Esophagus (tissue), 2 donors: ENCODE data around the gene CDCP2. TPM values are rescaled to one million over a fixed set of nuclear protein-coding genes. Genes with fewer than 3 reads are reported as not detected.
"Not testable (repeated sequence)": the region's sequence is repeated elsewhere in the genome, so short reads cannot be mapped to it uniquely, and the experiment has no call there.

Source experiments
- H3K27ac ChIP-seq, 2 donors: one replicate each; pipeline ENCODE4 v1.5.1; 2013; ENCODE audit warnings: low read depth in 2 of 2, mild to moderate bottlenecking in 2 of 2, inconsistent platforms in 1 of 2, low read length in 1 of 2, moderate library complexity in 1 of 2
- H3K27me3 ChIP-seq, 2 donors: one replicate each; pipeline ENCODE4 v1.6.1; 2013; ENCODE audit warnings: low read length in 2 of 2, control low read depth in 1 of 2, mild to moderate bottlenecking in 1 of 2; ENCODE audit not compliant: insufficient read depth in 2 of 2, control insufficient read depth in 1 of 2
- H3K36me3 ChIP-seq, 2 donors: one replicate each; pipeline ENCODE4 v1.6.1; 2013; ENCODE audit warnings: low read length in 1 of 2; ENCODE audit not compliant: control insufficient read depth in 2 of 2, insufficient read depth in 2 of 2
- H3K4me1 ChIP-seq, 2 donors: one replicate each; pipeline ENCODE4 v1.6.1; 2013; ENCODE audit warnings: low read length in 1 of 2; ENCODE audit not compliant: control insufficient read depth in 2 of 2, insufficient read depth in 2 of 2
- H3K4me3 ChIP-seq, 2 donors: one replicate each; pipeline ENCODE4 v1.5.1; 2013; ENCODE audit warnings: low read length in 2 of 2, mild to moderate bottlenecking in 2 of 2, low read depth in 1 of 2, moderate library complexity in 1 of 2
- H3K9me3 ChIP-seq, 2 donors: one replicate each; pipeline ENCODE4 v1.6.1; 2013; ENCODE audit warnings: mild to moderate bottlenecking in 2 of 2, low read depth in 1 of 2, low read length in 1 of 2, moderate library complexity in 1 of 2; ENCODE audit not compliant: control insufficient read depth in 2 of 2, insufficient read depth in 1 of 2
- WGBS, 2 donors: extraction: QIAGEN DNeasy Blood & Tissue Kit; methylation state at CpG; one replicate each; pipeline ENCODE4 v1.1.7; 2013; 5-methylcytosine and 5-hydroxymethylcytosine counted together
- polyA plus RNA-seq, 2 donors: library from polyadenylated mRNA; stranded (reverse); fragments of 200-250 nt; gene quantifications; one replicate each; pipeline ENCODE4 v1.2.3, GENCODE V29; 2013
- donor health status: healthy with polysubstance abuse.
- donor health status: Bipolar disorder and iron deficiency.

The CDCP2 gene
- polyA plus RNA-seq, 2 donors, result 0.06 TPM; not detected in 1

DNA sequence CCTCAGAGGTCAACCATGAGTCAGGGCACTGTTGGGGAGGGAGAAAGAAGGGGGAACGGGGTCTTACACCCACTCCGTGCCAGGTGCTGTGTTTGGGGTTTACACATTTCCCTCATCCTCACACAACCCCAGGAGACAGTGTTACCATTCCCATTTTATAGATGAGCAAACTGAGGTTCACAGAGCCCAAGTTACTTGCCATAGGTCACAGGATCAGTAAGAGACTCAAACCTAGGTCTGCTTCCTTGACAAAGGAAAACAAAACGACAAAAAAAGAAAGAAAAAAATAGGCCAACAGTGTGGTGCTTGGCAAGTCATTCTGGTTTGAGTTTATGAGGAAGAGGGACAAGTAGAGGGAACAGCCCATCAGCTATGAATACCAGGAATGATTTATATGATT is 16.3 kb upstream of the CDCP2 start:
- Histone ChIP-seq H3K9me3 (no peaks in the 10 kb centered on the region), H3K36me3 (no peaks in the 10 kb centered on the region), H3K27me3 (no peaks in the 10 kb centered on the region), H3K4me3 (no peak overlapping the region), H3K4me1 (peaks cover 2 to 10% of the 10 kb centered on the region in 2 donors), H3K27ac (no peak overlapping the region)
- WGBS, 2 donors, result 65 to 71% methylated on average over 3 of the region's 3 CpGs

GRCh38 chr1:54168206-54168965 is 15.6 kb upstream of the CDCP2 start:
- Histone ChIP-seq H3K9me3 (no peaks in the 10 kb centered on the region), H3K36me3 (no peaks in the 10 kb centered on the region), H3K4me3 (no peak overlapping the region), H3K27ac (no peak overlapping the region), H3K4me1 (peaks cover 2 to 13% of the 10 kb centered on the region in 2 donors), H3K27me3 (no peaks in the 10 kb centered on the region)
- 73 to 78% methylated on average over 8 of the region's 8 CpGs for WGBS, 2 donors

DNA sequence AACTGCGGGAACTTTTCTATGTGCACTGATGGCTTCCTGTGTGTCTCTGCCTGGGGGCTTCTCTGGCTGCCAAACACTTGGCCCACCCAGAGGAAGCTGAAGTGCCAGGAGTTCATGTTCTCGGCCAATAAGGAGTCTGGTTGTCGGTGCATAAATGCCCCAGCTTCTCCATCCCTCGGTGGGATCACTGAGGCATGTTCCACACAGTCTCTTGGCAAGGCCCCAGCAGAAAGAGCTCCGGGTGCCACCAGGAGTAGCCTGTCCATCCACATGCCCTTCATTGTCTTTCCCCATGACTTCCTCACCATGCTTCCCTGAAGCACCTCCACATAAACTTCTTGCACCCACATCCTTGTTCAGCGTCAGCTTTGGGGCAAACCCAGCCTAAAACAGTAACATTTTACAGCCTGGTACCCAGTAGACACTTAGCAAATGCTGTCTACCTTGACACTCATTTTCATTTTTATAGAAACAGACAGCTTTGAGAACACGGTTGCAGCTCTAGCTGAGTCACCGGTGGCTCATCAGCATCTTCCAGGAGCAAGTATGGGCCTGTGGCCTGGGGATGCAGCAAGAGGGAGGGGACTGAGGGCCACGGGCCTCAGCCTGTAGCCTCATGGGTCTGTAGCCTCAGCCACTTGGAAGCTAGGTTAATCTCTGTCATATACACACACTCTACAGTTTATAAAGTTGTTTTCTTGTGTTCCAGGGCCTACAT is 14.8 kb upstream of the CDCP2 start:
- Histone ChIP-seq H3K4me3 (no peak overlapping the region), H3K27me3 (no peaks in the 10 kb centered on the region), H3K36me3 (no peaks in the 10 kb centered on the region), H3K4me1 (peaks cover 2 to 13% of the 10 kb centered on the region in 2 donors), H3K27ac (peak overlapping the region in 1 of 2 donors; percentile 59), H3K9me3 (no peaks in the 10 kb centered on the region)
- 49 to 62% methylated on average over 9 of the region's 9 CpGs for WGBS, 2 donors

DNA sequence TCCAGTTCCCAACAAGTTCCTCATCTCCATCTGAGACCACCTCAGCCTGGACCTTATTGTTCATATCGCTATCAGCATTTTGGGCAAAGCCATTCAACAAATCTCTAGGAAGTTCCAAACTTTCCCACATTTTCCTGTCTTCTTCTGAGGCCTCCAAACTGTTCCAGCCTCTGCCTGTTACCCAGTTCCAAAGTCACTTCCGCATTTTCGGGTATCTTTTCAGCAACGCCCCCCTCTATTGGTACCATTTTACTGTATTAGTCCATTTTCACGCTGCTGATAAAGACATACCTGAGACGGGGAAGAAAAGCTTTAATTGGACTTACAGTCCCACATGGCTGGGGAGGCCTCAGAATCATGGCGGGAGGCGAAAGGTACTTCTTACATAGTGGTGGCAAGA is 13.6 kb upstream of the CDCP2 start:
- WGBS, 2 donors, result 92 to 96% methylated on average over 8 of the region's 8 CpGs
- H3K9me3 ChIP-seq, H3K4me3 ChIP-seq, H3K27me3 ChIP-seq, H3K27ac ChIP-seq, H3K36me3 ChIP-seq: not testable (repeated sequence)
- peaks cover 2 to 13% of the 10 kb centered on the region in 2 donors for H3K4me1 ChIP-seq

DNA sequence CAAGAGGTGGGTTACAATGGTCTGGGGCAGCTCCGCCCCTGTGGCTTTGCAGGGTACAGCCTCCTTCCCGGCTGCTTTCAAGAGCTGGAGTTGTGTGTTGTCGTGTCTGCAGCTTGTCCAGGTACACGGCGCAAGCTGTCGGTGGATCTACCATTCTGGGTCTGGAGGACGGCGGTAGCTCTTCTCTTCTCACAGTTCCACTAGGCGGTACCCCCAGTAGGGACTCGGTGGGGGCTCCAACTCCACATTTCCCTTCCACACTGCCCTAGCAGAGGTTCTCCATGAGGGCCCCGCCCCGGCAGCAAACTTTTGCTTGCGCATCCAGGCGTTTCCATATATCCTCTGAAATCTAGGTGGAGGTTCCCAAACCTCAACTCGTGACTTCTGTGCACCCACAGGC is 12.3 kb upstream of the CDCP2 start:
- H3K4me3 ChIP-seq, result no peak overlapping the region
- H3K4me1 ChIP-seq, result peaks cover 2 to 13% of the 10 kb centered on the region in 2 donors
- whole genome bisulfite sequencing, 2 donors, result 90 to 92% methylated on average over 15 of the region's 15 CpGs
- no peaks in the 10 kb centered on the region for H3K9me3 ChIP-seq
- no peak overlapping the region for H3K27ac ChIP-seq
- no peaks in the 10 kb centered on the region for H3K36me3 ChIP-seq
- no peaks in the 10 kb centered on the region for H3K27me3 ChIP-seq

GRCh38 chr1:54163573-54163972 is 10.8 kb upstream of the CDCP2 start:
- H3K27me3 ChIP-seq, result no peaks in the 10 kb centered on the region
- H3K27ac ChIP-seq, result no peak overlapping the region
- H3K9me3 ChIP-seq, result no peaks in the 10 kb centered on the region
- no peak overlapping the region for H3K4me3 ChIP-seq
- WGBS, 2 donors, result 69 to 76% methylated on average over 5 of the region's 5 CpGs
- H3K36me3 ChIP-seq, result no peaks in the 10 kb centered on the region
- peaks cover 1 to 13% of the 10 kb centered on the region in 2 donors for H3K4me1 ChIP-seq

- 46 to 60% methylated on average over 3 of the region's 3 CpGs for WGBS, 2 donors
- Histone ChIP-seq H3K36me3 (no peaks in the 10 kb centered on the region), H3K4me1 (peaks cover 0 to 8% of the 10 kb centered on the region in 2 donors), H3K4me3 (no peak overlapping the region), H3K9me3 (no peaks in the 10 kb centered on the region), H3K27ac (peak overlapping the region in 1 of 2 donors; percentile 7), H3K27me3 (no peaks in the 10 kb centered on the region)
Observed at GRCh38 chr1:54163051-54163450, 10.3 kb upstream of the CDCP2 start.

DNA sequence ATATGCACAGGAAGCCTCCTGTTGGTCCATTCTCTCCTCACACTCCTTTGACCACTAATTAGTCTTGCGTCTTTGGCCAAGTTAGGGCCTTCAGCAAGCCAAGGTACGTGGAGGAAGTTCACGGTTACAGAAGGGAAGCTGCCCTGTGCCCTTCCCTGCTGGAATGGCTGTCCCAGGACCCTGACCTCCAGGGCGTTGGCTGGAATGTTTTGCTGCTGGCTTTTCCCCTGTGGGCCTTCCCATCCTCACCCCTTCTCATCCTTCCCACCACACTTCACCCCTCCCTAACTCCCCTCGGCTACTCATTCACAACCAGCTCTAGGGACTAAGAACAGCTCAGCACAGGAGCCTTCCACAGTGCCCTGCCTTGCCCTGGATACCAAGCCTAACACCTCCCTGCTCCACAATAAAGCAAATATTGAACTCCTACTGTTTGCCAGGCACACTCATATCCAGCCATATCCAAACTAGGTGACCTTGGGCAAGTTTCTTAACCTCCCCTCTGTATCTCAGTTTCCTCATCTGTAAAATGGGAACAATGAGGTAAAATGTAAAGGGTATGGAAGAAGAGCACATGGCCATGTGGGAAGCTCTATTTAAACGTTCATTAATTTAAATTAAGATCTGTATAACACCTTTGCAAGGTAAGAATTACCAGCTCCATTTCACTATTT is 8.8 kb upstream of the CDCP2 start:
- Histone ChIP-seq H3K36me3 (no peaks in the 10 kb centered on the region), H3K9me3 (no peaks in the 10 kb centered on the region), H3K27me3 (no peaks in the 10 kb centered on the region), H3K27ac (no peak overlapping the region), H3K4me1 (peaks cover 0 to 8% of the 10 kb centered on the region in 2 donors), H3K4me3 (no peak overlapping the region)
- WGBS, 2 donors, result 69 to 84% methylated on average over 6 of the region's 6 CpGs

GRCh38 chr1:54160351-54160750 is 7.6 kb upstream of the CDCP2 start:
- Histone ChIP-seq H3K36me3 (no peaks in the 10 kb centered on the region), H3K27ac (no peak overlapping the region), H3K9me3 (no peaks in the 10 kb centered on the region), H3K27me3 (no peaks in the 10 kb centered on the region), H3K4me1 (peaks cover 3 to 8% of the 10 kb centered on the region in 2 donors), H3K4me3 (no peak overlapping the region)
- WGBS, 2 donors, result 57 to 68% methylated on average over 3 of the region's 3 CpGs
